RCC 7860 (cell line): ENCODE measurements around the gene MAP2K3.

Experiments
- DNase-seq: peaks from one replicate; pipeline ENCODE4 v3.0.0-alpha.2; 2015; ENCODE audit warnings: low spot score
- FAIRE-seq: peaks from 2 replicates; lab custom pipeline; 2012; peaks lifted over from hg19 to GRCh38; lab: Jason Lieb, UNC

The MAP2K3 gene

GRCh38 chr17:21252796-21253645, 31.5 kb upstream of the MAP2K3 start, which contains the start of gene NATD1:
NATD1 (minus strand) TSS chr17:21253410; CDS start chr17:21253264, 146 bp downstream.
- DNase-seq (peak; percentile 25), FAIRE-seq (no peak)

GRCh38 chr17:21253646-21254441, 30.7 kb upstream of the MAP2K3 start:
- DNase-seq (no peak), FAIRE-seq (no peak)

DNA sequence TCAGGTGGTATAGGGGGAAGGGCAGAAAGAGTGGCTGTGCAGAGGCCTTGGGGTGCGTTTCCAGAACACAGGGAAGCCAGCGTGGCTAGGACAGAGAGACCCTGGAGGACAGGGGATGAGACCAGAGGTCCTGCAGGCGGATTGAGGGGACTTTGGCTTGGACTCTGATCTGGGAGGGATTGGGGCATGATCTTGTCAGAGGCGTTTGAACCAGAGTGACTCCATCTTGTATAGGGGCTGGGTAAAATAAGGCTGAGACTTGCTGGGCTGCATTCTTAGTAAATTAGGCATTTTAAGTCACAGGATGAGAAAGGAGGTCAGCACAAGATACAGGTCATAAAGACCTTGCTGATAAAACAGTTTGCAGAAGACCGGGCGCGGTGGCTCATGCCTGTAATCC, 25.9 kb upstream of the MAP2K3 start:
- no peak for DNase-seq
- FAIRE-seq: no peak

DNA sequence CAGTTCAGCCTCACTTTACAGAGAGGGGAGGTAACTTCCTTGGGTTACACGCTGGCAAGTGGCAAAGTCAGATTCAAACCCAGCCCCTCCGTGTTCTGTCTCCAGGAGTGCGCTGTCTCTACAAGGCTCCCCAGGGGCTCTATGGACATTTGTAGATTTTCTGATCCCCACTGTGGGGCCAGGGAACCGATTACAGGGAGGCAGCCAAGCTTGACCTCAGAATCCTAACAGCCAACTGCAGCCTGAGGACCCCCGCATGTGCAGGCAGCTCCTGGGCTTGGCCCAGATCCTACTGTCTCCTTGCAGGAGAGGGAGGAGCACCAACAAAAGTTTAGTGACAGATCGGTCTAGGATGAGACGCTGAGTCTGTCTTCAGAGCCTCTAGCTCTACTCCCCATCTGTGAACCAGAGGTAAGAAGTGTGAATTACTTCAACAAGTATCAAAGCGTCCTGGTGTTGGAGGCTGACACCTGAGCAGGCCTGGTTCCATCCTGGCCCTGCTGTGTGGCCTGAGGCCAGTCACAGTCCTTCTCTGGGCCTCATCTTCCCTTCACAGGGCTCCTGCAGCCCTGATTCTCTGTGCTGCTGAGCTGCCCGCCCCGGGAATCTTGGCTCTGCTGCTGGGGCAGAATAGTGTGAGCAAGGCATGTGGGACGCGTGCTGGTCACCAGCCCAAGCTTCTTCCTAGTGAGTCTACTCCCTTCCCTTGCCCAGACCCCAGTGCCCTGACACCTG, 22.1 kb upstream of the MAP2K3 start:
- FAIRE-seq: no peak
- DNase-seq: no peak

GRCh38 chr17:21263376-21263775, 21.1 kb upstream of the MAP2K3 start:
- peak; percentile 59 for DNase-seq
- peak; percentile 27 for FAIRE-seq

DNA sequence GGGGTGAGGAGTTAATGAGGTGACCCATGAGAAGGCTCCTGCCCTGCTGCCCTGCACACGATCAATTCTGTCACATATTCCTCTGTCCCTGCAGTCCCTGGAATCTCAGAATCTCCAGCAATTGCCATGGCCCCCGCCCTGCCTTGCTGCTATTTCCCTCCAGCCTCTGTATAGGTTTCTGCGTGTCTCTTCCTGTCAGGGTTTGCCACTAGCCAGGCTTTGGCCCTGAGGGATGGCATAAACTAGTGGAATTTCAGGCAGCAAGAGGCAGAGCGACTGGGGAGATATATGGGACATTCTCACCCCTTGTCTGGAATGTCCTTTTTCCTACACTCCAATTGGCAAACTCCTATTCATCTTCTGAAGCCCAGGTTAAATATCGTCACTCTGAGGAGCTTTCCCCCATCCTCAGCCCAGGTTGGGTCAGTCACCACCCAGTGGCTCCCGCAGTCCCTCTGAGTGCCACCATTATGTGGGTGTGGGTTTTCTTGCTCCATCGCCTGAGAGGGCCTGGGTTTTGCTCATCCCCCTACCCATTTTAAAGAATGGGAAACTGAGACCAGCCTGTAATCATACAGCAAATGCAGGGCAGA, 15.8 kb upstream of the MAP2K3 start:
- FAIRE-seq: no peak

GRCh38 chr17:21269394-21269793, 15.1 kb upstream of the MAP2K3 start:
- FAIRE-seq: no peak
- DNase-seq: no peak

More for the DNA sequence above, 15.8 kb upstream of the MAP2K3 start:
- DNase-seq: no peak

GRCh38 chr17:21271454-21272183, 12.9 kb upstream of the MAP2K3 start:
- FAIRE-seq (no peak), DNase-seq (no peak)

GRCh38 chr17:21272250-21272649, 12.3 kb upstream of the MAP2K3 start:
- FAIRE-seq: no peak

GRCh38 chr17:21272881-21273792, 11.4 kb upstream of the MAP2K3 start:
- FAIRE-seq (no peak), DNase-seq (no peak)

More at GRCh38 chr17:21272250-21272649, 12.3 kb upstream of the MAP2K3 start:
- DNase-seq: no peak

- FAIRE-seq (no peak), DNase-seq (no peak)
Observed at GRCh38 chr17:21275047-21275578, 9.4 kb upstream of the MAP2K3 start.

- DNase-seq: peak; percentile 61
- FAIRE-seq: no peak
Observed at GRCh38 chr17:21275579-21276263, 8.8 kb upstream of the MAP2K3 start.

- DNase-seq: no peak
- no peak for FAIRE-seq
Observed at GRCh38 chr17:21276264-21276588, 8.3 kb upstream of the MAP2K3 start.

DNA sequence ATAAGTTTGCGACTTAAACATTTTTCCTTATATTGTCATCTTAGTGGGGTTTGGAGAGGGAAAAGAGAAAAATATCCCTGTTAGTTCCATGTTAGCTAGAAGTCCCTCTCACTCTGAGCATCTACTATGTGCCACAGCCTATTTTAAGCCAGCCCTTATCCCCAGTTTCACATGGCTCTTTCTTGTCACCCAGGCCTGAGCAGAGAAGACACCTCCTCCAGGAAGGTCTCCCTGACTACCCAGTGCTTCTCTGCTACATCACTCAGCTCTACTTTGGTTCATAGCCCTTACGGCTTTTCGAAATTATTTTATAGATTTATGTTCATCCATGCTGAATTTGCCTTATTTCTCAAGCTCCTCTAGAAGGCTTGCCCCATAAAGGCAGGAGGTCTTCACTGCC, 7.2 kb upstream of the MAP2K3 start:
- FAIRE-seq: no peak

DNA sequence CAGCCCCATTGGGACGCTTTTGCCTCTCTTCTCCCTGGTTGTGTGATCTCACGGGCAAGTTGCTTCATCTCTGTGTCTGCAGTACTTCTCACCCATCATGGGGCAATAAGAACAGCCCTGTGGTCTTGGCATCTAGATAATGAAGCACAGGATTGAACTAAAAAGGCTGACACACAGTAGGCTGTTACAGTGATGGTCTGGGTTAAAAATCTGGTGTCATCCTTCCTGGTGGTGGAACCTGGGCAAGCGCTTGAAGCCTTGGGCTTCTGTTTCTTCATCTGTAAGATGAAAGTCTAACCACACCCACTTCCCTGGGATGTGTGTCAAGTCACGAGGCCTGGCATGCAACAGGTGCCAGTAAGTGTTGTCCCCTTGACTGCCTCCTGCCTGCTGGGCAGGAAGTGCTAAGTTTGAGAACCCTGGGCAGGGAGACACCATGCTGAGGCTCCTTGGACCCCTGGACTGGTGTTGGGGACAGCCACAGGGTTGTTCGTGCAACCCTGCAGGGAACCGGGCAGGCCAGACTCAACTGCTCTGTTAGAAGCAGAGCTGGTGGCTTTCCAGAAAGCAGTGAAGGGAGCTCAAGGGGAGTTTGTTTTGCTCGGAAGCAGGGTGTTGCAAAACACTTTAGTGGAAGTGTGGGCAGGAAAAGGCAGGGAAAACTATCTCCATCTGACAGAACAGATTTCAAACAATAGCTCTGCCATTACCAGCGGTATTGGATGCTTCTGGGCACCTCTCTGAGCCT, 5.9 kb upstream of the MAP2K3 start:
- DNase-seq: no peak
- FAIRE-seq: no peak

More for the DNA sequence above, 7.2 kb upstream of the MAP2K3 start:
- DNase-seq: no peak

DNA sequence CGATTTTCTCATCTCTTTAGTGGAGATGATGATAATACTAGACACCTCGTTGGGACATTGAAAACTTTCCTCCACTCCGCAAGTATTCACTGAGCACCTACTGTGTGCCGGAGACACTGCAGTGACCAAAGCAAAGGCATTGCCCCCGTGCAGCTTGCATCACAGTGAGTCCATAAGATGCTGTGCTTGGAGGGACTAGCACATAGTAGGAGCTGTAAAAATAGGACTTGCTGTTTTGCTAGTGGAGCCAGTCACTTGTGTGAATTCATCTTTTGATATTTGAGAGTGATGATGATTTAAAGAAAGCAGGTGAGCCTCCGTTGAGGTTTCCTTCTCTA, 5.3 kb upstream of the MAP2K3 start:
- no peak for FAIRE-seq
- no peak for DNase-seq

GRCh38 chr17:21279582-21279981, 4.9 kb upstream of the MAP2K3 start:
- no peak for FAIRE-seq

GRCh38 chr17:21280081-21280518, 4.4 kb upstream of the MAP2K3 start:
- no peak for FAIRE-seq
- DNase-seq: peak; percentile 49

More at GRCh38 chr17:21279582-21279981, 4.9 kb upstream of the MAP2K3 start:
- no peak for DNase-seq
